Dendritic cell treated with granulocyte-macrophage colony-stimulating factor and Interleukin-4, amounts not matched to agents 40 ng/mL and 50 ng/mL, for 4 days (primary cell): Measurements from ENCODE around the gene DGKA.
"Not testable (repeated sequence)": the region's sequence is repeated elsewhere in the genome, so short reads cannot be mapped to it uniquely, and the experiment has no call there.

Source experiments
- H3K27ac Mint-ChIP-seq: one replicate; pipeline ENCODE4 v1.8.0; 2022; ENCODE audit warnings: mild to moderate bottlenecking, mixed read lengths
- H3K27me3 Mint-ChIP-seq: one replicate; pipeline ENCODE4 v1.8.0; 2022; ENCODE audit warnings: mild to moderate bottlenecking, mixed read lengths
- H3K36me3 Mint-ChIP-seq: one replicate; pipeline ENCODE4 v1.8.0; 2022; ENCODE audit warnings: low read depth, mixed read lengths
- H3K4me1 Mint-ChIP-seq: one replicate; pipeline ENCODE4 v1.8.0; 2022; ENCODE audit warnings: low read depth, mixed read lengths
- H3K4me3 Mint-ChIP-seq: one replicate; pipeline ENCODE4 v1.8.0; 2022; ENCODE audit warnings: mild to moderate bottlenecking, moderate library complexity, mixed read lengths
- H3K9me3 Mint-ChIP-seq: one replicate; pipeline ENCODE4 v1.8.0; 2022; ENCODE audit warnings: mixed read lengths
- intact Hi-C: fragments of 100-400 bp; cut with micrococcal nuclease; formaldehyde crosslinking; loops from one replicate; pipeline ENCODE4 v1.15.0; 2022

DGKA gene

DNA sequence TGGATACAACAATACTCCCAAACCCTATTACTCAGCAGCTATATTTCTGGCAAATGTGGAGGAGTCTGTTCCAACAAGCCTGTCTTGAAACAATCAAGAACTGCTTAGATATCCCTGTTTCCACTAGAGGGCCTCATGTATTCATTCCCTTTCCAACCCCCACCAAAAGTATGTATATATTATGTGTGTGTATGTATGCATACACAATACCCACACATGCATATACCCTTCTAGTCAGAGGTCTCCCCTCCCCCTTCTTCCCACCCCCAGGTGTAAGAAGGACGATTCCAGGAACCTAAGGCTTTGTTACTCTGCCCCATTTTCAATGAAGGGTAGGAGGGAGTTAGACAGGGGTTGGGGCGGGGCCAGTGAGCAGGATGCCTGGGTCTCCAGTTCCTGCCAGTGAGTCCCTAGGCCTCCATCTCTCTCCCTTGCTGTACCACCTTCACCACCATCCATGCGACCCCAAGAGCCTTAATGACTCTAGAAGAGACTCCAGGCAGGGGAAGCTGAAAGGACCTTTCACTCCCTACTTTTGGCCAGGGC, at the start of gene DGKA:
DGKA (plus strand) TSS at position 392 of the 546 bp plus-strand sequence. CDS start 5,342 bp downstream, outside the sequence.
- H3K4me3 Mint-ChIP-seq = peak within 1 kb of the TSS; percentile 92
- intact Hi-C loops = no loop called here
- H3K27ac Mint-ChIP-seq = peak within 1 kb of the TSS; percentile 88
- peaks cover 28% of the 10 kb centered on the region for H3K36me3 Mint-ChIP-seq
- no peaks in the 10 kb centered on the region for H3K9me3 Mint-ChIP-seq
- H3K4me1 Mint-ChIP-seq = peaks cover 70% of the 10 kb centered on the region
- no peaks in the 10 kb centered on the region for H3K27me3 Mint-ChIP-seq

DNA sequence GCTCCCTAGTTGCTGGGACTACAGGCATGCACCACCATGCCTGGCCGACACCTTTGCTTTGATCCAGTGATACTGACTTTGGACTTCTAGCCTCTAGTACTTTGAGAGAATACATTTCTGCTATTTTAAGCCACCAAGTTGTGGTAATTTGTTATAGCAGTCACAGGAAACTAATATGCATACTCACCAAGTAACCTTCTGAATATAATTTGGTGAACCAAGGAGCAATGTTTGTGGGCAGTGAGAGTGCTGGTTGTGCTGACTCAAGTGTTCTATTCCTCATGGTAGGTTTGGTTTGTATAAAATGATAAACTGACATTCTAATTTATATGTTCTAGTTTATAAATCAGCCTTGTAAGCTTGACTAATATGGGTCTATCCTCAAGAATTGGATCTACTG, 45.8 kb upstream of the DGKA start:
- no peak overlapping the region for H3K27ac Mint-ChIP-seq
- H3K9me3 Mint-ChIP-seq = no peaks in the 10 kb centered on the region
- H3K27me3 Mint-ChIP-seq = no peaks in the 10 kb centered on the region
- no peak overlapping the region for H3K4me3 Mint-ChIP-seq
- intact Hi-C loops = no loop called here
- no peaks in the 10 kb centered on the region for H3K36me3 Mint-ChIP-seq
- no peaks in the 10 kb centered on the region for H3K4me1 Mint-ChIP-seq

DNA sequence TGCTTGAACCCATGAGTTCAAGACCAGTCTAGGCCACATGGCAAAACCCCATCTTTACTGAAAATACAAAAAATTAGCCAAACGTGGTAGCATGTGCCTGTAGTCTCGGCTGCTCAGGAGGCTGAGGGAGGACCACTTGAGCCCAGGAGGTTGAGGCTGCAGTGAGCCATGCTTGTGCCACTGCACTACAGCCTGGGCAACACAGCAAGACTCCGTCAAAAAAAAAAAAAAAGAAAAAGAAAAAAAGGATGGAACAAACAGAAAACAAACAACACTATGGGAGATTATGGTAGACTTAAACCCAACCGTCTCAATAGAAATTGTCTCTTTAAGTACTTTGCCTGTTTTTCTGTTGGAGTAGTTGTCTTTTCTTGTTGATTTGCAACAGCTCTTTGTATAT, 39.7 kb upstream of the DGKA start:
- Mint-ChIP-seq H3K36me3 (peaks cover 6% of the 10 kb centered on the region), H3K27me3 (no peaks in the 10 kb centered on the region), H3K4me3 (no peak overlapping the region), H3K4me1 (no peaks in the 10 kb centered on the region), H3K27ac (no peak overlapping the region), H3K9me3 (no peaks in the 10 kb centered on the region)
- intact Hi-C loops = no loop called here

DNA sequence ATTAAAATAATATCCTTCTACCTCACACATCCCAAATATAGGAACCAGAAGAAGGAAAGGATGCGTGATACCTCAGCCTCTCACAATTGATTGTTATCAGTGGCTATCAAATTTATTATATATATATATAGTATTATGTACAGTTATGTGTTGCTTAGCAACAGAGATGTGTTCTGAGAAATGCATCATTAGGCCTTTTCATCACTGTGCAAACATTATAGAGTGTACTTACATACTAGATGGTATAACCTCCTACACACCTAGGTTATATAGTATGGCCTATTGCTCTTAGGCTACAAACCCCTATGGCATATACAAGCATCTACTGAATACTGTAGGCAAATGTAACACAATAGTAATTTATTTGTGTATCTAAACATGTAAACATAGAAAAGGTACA, 37.2 kb upstream of the DGKA start:
- peaks cover 6% of the 10 kb centered on the region for H3K36me3 Mint-ChIP-seq
- no peak overlapping the region for H3K4me3 Mint-ChIP-seq
- H3K4me1 Mint-ChIP-seq = no peaks in the 10 kb centered on the region
- intact Hi-C loops = no loop called here
- no peak overlapping the region for H3K27ac Mint-ChIP-seq
- H3K27me3 Mint-ChIP-seq = no peaks in the 10 kb centered on the region
- no peaks in the 10 kb centered on the region for H3K9me3 Mint-ChIP-seq

DNA sequence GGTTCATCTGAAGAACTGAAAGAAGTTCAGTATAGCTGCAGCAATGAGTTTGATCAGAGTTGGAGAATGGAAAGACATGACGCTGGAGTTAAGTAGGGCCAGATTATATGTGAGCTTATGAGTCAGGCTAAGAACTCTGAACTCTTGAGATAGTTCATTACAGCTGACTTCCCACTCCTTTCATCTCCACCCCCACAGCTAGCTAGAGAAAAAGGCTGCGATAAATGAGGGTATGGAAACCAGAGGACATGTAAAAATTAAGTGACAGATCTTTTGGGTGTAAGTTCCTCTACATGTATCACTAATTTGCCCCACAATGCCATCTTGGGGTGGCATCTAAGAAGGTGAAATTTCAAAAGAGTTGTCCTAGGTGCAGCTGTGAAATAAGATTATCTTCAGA, 31.9 kb upstream of the DGKA start:
- H3K27me3 Mint-ChIP-seq = no peaks in the 10 kb centered on the region
- H3K27ac Mint-ChIP-seq = no peak overlapping the region
- intact Hi-C loops = no loop called here
- no peak overlapping the region for H3K4me3 Mint-ChIP-seq
- no peaks in the 10 kb centered on the region for H3K4me1 Mint-ChIP-seq
- no peaks in the 10 kb centered on the region for H3K9me3 Mint-ChIP-seq
- peaks cover 46% of the 10 kb centered on the region for H3K36me3 Mint-ChIP-seq

DNA sequence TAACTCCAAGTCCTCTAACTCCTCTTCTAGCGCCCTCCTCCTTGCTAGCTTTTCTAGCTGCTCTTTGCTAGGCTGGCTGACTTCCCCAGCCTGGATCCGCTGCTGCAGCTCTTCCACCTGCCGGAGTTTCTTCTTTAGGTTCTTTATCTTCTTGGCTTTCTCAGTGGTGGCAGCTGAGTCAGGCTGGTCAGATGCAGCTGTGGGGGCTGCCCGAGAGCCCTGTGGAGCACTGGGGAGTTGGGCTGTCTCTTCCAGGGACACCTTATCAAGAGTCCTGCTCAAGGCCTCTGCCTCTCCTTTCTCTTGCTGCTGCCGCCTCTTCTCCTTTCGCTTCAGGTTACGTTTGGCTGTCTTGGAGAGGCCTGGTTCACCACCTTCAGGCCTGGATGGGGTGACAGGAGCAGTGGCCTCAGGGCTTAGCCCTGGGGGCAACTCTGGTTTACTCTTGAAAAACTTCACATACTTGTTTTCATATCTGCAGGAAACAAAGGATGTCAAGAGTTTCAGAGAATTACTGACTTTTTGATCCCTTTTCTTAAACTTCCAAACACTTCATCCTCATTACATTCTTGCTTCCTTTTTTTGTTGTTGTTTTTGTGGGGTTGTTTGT, 29.0 kb upstream of the DGKA start:
- intact Hi-C loops = no loop called here
- Mint-ChIP-seq H3K27me3 (no peaks in the 10 kb centered on the region), H3K4me1 (no peaks in the 10 kb centered on the region), H3K27ac (peak overlapping the region; percentile 38), H3K36me3 (peaks cover 39% of the 10 kb centered on the region), H3K9me3 (no peaks in the 10 kb centered on the region), H3K4me3 (no peak overlapping the region)

DNA sequence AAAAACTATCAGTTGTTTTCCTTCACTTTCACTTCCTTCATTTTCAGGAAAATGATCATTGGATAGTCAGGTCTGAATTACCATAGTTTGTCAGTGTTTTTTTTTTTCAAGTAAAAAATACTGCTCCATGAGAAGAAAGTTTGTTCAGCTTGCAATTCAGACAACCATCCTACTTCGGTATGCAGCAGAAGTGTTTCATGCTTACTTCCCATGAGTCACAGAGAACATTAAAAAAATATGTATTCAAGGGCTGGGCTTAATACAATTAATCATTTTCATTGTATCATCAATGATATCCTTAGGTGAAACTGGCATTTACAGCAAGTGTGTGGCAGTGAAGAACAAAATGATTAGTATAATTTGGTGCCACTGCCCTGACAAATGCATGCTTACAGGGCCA, 24.9 kb upstream of the DGKA start:
- H3K27ac Mint-ChIP-seq = no peak overlapping the region
- H3K4me3 Mint-ChIP-seq = no peak overlapping the region
- H3K4me1 Mint-ChIP-seq = peaks cover 12% of the 10 kb centered on the region
- intact Hi-C loops = no loop called here
- H3K9me3 Mint-ChIP-seq = no peaks in the 10 kb centered on the region
- H3K36me3 Mint-ChIP-seq = peaks cover 36% of the 10 kb centered on the region
- no peaks in the 10 kb centered on the region for H3K27me3 Mint-ChIP-seq

DNA sequence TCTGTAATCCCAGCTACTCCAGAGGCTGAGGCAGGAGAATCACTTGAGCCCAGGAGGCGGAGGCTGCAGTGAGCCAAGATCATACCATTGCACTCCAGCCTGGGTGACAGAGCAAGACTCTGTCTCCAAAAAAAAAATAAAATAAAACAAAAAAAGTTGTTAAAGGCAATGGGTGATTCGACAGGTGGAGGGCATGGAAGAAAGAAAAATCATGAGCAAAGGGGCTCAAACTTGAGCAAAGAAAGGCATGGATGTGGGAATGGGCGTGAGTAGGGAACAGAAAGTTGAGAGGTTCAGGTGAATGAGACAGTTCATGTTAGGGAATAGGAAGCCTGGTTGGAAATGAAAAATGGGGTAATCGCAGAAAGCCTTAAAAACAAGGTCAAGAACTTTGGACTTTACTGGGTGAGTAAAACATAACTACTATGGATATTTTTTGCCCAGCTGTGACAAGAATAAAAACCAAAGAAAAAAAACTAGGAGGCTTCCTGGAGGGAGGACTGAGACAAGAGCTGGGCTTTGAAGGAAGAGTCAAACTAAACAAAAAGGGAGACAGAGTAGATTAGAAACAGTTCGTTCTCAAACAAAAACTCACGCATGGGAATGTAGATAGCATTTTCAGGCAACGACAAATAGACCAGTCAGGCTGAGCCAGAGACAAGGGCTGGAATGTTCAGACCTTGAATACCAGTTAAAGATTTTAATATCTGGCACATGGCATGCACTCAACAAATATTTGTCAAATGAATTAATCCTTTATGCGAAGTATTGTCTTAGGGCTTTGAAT, 22.0 kb upstream of the DGKA start:
- H3K4me1 Mint-ChIP-seq = peaks cover 12% of the 10 kb centered on the region
- intact Hi-C loops = no loop called here
- peak overlapping the region; percentile 10 for H3K27ac Mint-ChIP-seq
- H3K27me3 Mint-ChIP-seq = no peaks in the 10 kb centered on the region
- H3K9me3 Mint-ChIP-seq = no peaks in the 10 kb centered on the region
- H3K4me3 Mint-ChIP-seq = no peak overlapping the region
- H3K36me3 Mint-ChIP-seq = peaks cover 35% of the 10 kb centered on the region

DNA sequence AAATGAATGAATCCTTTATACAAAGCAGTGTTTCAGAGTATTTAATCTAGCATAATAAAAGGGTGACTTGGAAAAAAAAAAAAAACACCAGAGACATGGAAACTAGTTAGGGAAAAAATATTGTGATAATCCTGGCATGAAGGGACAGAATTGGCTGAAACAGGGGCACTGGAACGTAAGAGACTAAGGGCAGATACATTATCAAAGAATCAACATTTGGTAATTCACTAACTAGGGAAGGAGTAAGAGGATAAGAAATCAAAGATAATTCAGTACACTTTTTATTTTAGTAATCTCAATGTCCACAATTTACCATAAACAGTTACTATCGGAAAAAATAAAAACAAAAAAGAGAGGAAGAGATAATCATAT, 21.5 kb upstream of the DGKA start:
- Mint-ChIP-seq H3K9me3 (no peaks in the 10 kb centered on the region), H3K4me3 (no peak overlapping the region), H3K36me3 (peaks cover 40% of the 10 kb centered on the region), H3K27me3 (no peaks in the 10 kb centered on the region), H3K4me1 (peaks cover 18% of the 10 kb centered on the region), H3K27ac (no peak overlapping the region)
- intact Hi-C loops = no loop called here

DNA sequence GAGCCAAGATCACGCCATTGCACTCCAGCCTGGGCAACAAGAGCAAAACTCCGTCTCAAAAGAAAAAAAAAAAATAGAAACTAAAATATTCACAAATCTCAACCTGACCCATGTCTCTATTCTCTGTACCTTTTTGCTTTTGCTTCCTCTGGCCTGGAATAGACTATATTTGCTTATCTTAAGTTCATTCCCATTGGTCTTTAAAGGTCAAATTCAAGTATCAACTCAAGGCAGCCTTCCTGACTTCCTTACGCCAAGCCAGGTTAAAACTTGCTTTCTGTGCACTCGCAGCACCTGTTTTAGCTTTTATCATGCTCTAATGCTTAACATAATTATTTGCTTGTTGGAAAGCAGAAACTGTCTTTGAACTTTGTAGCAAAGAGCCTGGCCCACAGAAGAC, 18.1 kb upstream of the DGKA start:
- no peak overlapping the region for H3K27ac Mint-ChIP-seq
- no peaks in the 10 kb centered on the region for H3K27me3 Mint-ChIP-seq
- H3K4me1 Mint-ChIP-seq = peaks cover 41% of the 10 kb centered on the region
- H3K36me3 Mint-ChIP-seq = peaks cover 61% of the 10 kb centered on the region
- H3K9me3 Mint-ChIP-seq = no peaks in the 10 kb centered on the region
- H3K4me3 Mint-ChIP-seq = no peak overlapping the region
- intact Hi-C loops = no loop called here

DNA sequence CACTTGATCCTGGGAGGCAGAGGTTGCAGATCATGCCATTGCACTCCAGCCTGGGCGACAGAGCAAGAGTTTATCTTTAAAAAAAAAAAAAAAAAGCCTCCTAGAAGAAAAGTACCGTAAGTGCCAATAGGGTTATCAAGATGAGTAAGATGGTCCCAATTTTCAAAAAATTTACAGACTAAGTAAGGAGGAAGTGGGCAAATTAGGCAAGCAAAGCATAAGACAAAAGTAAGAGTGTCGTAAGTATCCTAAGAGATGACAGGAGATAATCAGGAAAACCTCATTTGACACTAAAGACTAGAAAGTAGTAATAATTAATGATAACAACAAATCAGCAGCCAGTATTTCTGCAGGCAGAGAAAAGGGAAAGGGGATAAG, 15.5 kb upstream of the DGKA start:
- Mint-ChIP-seq H3K9me3 (no peaks in the 10 kb centered on the region), H3K36me3 (peaks cover 73% of the 10 kb centered on the region), H3K27ac (peak overlapping the region; percentile 47), H3K4me3 (peak overlapping the region; percentile 2), H3K4me1 (peaks cover 29% of the 10 kb centered on the region), H3K27me3 (no peaks in the 10 kb centered on the region)
- intact Hi-C loops = no loop called here

DNA sequence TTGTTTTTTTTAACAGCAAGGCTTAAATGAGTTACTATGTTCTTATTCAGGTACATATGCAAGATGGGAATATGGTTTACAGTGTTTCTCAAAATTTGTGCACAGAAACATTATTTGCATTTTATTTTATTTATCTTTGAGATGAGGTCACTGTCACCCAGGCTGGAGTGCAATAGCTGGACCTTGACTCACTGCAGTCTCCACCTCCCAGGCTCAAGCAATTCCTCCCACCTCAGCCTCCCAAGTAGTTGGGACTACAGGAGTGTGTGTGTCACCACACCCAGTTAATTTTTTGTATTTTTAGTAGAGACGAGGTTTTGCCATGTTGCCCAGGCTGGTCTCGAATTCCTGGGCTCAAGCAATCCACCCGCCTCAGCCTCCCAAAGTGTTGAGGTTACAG, 11.9 kb upstream of the DGKA start:
- H3K9me3 Mint-ChIP-seq, H3K27me3 Mint-ChIP-seq, intact Hi-C loops, H3K4me3 Mint-ChIP-seq, H3K27ac Mint-ChIP-seq: not testable (repeated sequence)
- Mint-ChIP-seq H3K36me3 (peaks cover 75% of the 10 kb centered on the region), H3K4me1 (peaks cover 43% of the 10 kb centered on the region)

DNA sequence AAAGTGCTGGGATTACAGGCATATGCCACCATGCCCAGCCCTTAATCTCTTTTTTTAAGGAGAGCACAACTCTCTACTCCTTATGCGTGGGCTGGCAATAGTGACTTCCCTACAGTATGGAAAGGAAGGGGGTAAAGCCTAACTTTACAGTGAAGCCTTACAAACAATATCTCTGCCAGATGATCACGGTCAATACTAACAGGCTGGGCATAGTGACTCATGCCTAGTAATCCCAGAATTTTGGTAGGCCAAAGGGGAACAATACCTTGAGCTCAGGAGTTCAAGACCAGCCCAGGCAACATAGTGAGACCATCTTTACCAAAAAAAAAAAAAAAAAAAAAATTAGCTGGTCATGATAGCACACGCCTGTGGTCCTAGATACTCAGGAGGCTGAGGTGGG, 8.8 kb upstream of the DGKA start:
- peaks cover 43% of the 10 kb centered on the region for H3K4me1 Mint-ChIP-seq
- H3K4me3 Mint-ChIP-seq = no peak overlapping the region

DNA sequence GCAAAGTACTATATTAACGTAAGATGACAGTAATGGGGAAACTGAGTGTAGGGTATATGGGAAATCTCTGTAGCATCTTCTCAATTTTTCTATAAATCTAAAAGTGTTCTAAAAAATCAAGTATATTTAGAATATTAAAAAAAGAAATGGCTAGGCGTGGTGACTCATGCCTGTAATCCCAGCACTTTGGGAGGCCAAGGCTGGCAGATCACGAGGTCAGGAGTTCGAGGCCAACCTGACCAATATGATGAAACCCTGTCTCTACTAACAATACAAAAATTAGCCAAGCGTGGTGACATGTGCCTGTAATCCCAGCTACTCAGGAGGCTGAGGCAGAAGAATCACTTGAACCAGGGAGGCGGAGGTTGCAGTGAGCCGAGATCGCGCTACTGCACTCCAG, 7.3 kb upstream of the DGKA start:
- Mint-ChIP-seq H3K36me3 (peaks cover 76% of the 10 kb centered on the region), H3K4me1 (peaks cover 48% of the 10 kb centered on the region)
- H3K27me3 Mint-ChIP-seq, H3K27ac Mint-ChIP-seq, intact Hi-C loops, H3K9me3 Mint-ChIP-seq, H3K4me3 Mint-ChIP-seq: not testable (repeated sequence)

More for the DNA sequence above, 8.8 kb upstream of the DGKA start:
- Mint-ChIP-seq H3K27ac (peak overlapping the region; percentile 22), H3K36me3 (peaks cover 86% of the 10 kb centered on the region), H3K9me3 (no peaks in the 10 kb centered on the region), H3K27me3 (no peaks in the 10 kb centered on the region)
- intact Hi-C loops = no loop called here
